Measurements from ENCODE around the gene SH3GL3. TPM values are rescaled to one million over a fixed set of nuclear protein-coding genes. Genes with fewer than 3 reads are reported as not detected.

The SH3GL3 gene
- 9.5 TPM for total RNA-seq

- DNase-seq: peak; percentile 86
These were observed at the start of gene SH3GL3 for GRCh38 chr15:83446904-83447709. Gene SH3GL3, plus strand, starts transcription at chr15:83447341. Its CDS starts 193 bp downstream, at chr15:83447534.

GRCh38 chr15:83398626-83399025, 48.5 kb upstream of the SH3GL3 start:
- no peak for DNase-seq

GRCh38 chr15:83404121-83404520, 43.0 kb upstream of the SH3GL3 start:
- DNase-seq: no peak

- no peak for DNase-seq
These were observed 36.6 kb upstream of the SH3GL3 start for GRCh38 chr15:83410532-83410931.

- no peak for DNase-seq
These were observed 34.0 kb upstream of the SH3GL3 start for GRCh38 chr15:83413054-83413719.

- no peak for DNase-seq
These were observed 25.1 kb upstream of the SH3GL3 start for GRCh38 chr15:83422081-83422480.

- DNase-seq: no peak
These were observed 24.6 kb upstream of the SH3GL3 start for GRCh38 chr15:83422541-83422940.

GRCh38 chr15:83424101-83424500, 23.0 kb upstream of the SH3GL3 start:
- DNase-seq: no peak

GRCh38 chr15:83430441-83430840, 16.7 kb upstream of the SH3GL3 start:
- peak; percentile 10 for DNase-seq

- no peak for DNase-seq
These were observed 15.6 kb upstream of the SH3GL3 start for GRCh38 chr15:83431521-83431920.

- no peak for DNase-seq
These were observed 11.9 kb upstream of the SH3GL3 start for GRCh38 chr15:83435202-83435601.

- no peak for DNase-seq
These were observed 11.4 kb upstream of the SH3GL3 start for GRCh38 chr15:83435782-83436181.

GRCh38 chr15:83436513-83437158, 10.5 kb upstream of the SH3GL3 start:
- DNase-seq: peak; percentile 24

GRCh38 chr15:83443076-83443847, 3.9 kb upstream of the SH3GL3 start:
- DNase-seq: no peak

GRCh38 chr15:83444936-83445335, 2.2 kb upstream of the SH3GL3 start:
- no peak for DNase-seq

GRCh38 chr15:83445643-83446042, 1.5 kb upstream of the SH3GL3 start:
- DNase-seq: no peak

- no peak for DNase-seq
These were observed 724 bp upstream of the SH3GL3 start for GRCh38 chr15:83446417-83446816.

- DNase-seq: no peak
These were observed 2.1 kb downstream of the SH3GL3 start for GRCh38 chr15:83449250-83449671.

- peak; percentile 11 for DNase-seq
These were observed 2.9 kb downstream of the SH3GL3 start for GRCh38 chr15:83449937-83450506.

GRCh38 chr15:83457149-83457548, 10.0 kb downstream of the SH3GL3 start:
- DNase-seq: no peak

GRCh38 chr15:83458381-83458780, 11.2 kb downstream of the SH3GL3 start:
- no peak for DNase-seq

GRCh38 chr15:83462026-83462425, 14.9 kb downstream of the SH3GL3 start:
- no peak for DNase-seq

Measured in skin of body (tissue), 2 donors.